ENCODE measurements around the gene SERPINH1. TPM values are rescaled to one million over a fixed set of nuclear protein-coding genes. Genes with fewer than 3 reads are reported as not detected.

The SERPINH1 gene
- polyA plus RNA-seq, 10 donors, result 298 to 570 (median 375) TPM

DNA sequence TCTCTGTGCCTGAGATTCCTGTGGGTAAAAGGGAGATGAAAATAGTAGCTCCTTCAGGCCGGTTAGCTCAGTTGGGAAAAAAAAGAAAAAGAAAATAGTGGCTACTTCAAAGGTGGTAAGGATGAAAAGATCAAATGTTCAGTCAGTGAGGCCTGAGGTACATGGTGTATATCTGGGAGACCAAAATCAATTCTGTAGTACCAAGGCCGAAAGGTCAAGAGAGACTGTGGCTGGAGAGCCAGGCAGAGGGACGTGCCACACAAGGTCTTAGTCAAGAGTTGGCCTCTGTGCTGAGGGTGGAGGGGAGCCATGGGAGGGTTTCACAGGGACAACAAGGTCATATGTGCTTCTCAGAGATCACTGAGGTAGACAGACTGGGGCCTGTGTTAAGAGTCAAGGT is 31.5 kb upstream of the SERPINH1 start:
- DNase-seq, result no peak

GRCh38 chr11:75531325-75531724 is 30.7 kb upstream of the SERPINH1 start:
- DNase-seq, result no peak

- peak in 2 of 3 donors; percentile 57 to 75 for DNase-seq
Measured at GRCh38 chr11:75532200-75533048, 29.6 kb upstream of the SERPINH1 start.

DNA sequence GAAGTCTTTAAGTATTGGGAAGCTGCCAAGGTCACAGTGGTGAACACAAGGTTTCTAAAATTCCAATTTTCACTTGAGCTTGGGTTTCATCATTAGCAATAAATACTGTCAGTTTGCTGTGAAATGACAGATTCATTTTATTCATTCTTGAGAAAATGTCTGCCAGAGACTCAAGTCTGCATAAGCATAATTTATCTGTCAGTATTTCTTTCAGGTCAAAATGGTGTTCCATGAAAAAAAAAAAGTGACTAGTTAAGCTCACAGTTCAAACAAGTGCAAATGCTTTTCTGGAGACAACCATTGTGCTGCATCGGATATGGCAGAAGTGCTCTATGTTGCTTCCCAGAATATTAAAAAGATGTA is 28.2 kb upstream of the SERPINH1 start:
- DNase-seq, result no peak

- DNase-seq, result no peak
Measured at GRCh38 chr11:75534259-75535069, 27.6 kb upstream of the SERPINH1 start.

DNA sequence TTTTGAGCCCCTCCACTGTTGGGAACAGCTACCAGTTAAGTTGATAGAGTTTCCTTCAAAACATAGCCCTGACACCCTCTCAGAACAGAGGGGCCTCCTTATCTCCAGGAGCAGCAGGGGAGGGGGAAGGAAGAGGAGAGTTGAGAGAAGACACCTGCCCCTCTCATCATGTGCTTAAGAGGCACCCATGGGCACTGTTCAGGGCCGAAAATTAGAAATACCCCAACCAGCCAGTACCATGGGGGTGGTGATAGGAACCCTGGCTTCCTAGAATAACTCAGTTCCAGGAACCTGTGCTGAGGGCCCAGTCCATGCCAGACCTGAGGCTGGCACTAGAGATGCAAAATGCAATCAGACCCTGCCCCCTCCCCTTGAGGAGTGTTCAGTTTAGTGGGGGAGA is 27.0 kb upstream of the SERPINH1 start:
- DNase-seq, result no peak

- DNase-seq, result no peak
Measured at GRCh38 chr11:75536786-75537641, 25.0 kb upstream of the SERPINH1 start.

GRCh38 chr11:75537740-75538139 is 24.3 kb upstream of the SERPINH1 start:
- DNase-seq, result no peak

- no peak for DNase-seq
Measured at GRCh38 chr11:75538150-75538942, 23.7 kb upstream of the SERPINH1 start.

DNA sequence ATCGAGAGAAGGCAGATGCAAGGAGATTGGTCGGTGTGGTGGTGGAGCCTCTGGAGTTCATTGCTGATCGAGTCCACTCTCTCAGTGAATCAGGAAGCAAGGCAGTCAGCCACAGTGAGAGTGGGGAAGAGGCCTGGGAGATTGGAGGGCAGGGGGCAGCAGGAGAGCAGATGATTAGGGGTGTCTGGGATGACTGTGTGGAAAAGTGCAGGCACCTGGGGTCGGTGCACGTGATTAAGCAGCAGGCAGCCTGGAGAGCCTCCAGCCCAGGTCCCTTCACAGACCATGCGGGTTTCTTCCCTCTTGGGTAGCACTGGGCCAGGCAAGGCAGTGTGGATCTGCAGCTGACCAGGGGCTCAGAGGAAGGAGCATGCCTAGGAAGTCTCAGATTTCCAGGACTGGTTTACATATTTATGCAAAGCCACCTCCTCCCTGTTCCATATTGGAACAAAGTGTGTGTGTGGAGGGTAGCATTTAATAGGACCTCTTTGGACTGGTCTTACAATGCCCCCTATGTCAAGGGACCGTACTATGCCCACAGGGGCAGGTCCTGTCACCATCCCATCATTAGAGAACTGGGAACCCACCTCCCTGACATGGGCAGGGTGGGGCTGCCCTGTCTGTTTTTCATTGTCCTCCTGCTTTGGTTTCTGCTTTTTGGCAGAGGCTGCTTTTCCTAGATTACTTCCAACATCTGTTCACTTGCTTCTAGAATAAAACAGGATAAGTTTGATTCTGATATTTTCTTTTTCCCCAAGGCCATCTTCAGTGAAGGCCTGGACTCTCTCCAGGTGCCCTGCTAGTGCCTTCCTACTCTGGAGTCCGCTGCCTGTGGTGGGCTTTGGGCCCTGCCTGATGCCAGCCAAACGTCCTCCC is 22.4 kb upstream of the SERPINH1 start:
- peak in 1 of 3 donors; percentile 62 for DNase-seq

DNA sequence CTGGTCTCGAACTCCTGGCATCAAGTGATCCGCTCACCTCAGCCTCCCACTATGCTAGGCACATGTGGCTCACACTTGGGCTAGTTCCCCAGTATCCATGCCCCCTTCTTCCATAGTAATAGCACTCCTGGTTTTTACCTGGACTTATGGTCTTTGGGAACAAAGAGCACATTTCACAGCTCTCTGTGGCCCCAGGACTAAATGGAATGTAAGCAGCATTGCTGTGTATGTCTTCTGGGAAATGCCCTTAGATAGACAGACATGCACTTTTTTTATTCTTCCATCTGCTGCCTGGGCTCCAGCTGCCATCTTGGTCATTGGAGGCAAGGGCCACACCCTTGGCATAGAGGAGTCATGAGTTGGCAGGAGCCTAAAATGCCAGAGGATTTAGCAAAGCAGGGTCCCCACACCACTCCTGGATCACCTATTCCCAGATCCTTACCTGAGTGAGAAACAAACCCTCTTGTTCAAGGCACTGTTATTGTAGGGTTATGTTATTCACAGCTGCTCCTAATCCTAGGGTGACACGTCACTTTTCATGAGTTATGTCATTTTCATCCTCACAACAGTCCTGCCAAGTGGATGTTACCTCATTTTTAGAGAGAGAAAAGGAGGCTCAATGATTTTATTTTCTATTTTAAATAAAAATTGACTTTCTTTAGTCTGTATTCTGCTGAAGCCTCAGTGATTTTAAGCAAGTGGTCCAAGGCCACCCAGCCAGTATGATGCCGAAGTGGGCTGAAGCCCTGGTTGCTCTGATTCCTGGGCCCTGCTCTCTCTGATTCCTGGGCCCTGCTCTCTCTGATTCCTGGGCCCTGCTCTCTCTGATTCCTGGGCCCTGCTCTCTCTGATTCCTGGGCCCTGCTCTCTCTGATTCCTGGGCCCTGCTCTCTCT is 20.6 kb upstream of the SERPINH1 start:
- no peak for DNase-seq

- DNase-seq, result no peak
Measured at GRCh38 chr11:75542088-75542438, 20.0 kb upstream of the SERPINH1 start.

DNA sequence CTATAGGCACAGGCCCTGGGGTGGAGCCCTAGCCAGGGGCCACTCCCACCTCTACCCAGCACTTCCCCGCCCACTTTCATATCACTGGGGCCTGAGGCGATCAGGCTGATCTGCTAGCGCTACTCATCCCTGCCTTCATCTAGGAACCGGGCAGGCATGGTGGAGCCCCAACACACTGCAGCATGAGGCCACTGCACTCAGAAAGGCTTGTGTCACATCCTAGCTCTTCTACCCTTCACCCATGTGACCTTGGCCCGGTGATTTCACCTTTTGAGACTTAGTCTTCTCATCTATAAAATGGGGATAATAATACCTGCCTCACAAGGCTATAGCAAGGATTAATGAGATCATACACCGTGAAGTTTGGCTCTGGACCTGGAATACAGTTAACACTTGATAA is 18.2 kb upstream of the SERPINH1 start:
- no peak for DNase-seq

- no peak for DNase-seq
Measured at GRCh38 chr11:75547177-75547576, 14.9 kb upstream of the SERPINH1 start.

DNA sequence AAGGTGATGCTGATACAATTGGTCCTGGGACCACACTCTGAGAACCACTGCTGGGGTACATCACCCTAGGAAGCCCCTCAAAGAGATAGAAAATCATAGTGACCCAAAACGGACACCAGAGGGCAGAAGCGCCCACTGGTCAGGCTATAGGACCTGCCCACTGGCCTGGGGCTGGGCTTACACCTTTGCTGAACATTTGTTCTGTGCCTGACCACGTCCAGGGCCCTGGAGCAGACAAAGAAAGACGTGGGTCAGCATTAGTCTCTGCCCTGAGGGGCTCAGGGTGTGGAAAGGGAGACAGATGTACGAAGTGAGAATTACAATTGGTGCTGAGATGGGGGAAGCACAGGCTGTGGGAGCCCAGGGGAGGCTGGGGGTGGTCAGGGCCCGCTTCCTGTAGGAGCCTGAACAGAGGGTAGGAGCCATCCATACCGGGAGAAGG is 14.4 kb upstream of the SERPINH1 start:
- DNase-seq, result peak; percentile 63 to 89 (median 84)

- DNase-seq, result no peak
Measured at GRCh38 chr11:75548595-75549272, 13.3 kb upstream of the SERPINH1 start.

- no peak for DNase-seq
Measured at GRCh38 chr11:75549370-75549958, 12.6 kb upstream of the SERPINH1 start.

DNA sequence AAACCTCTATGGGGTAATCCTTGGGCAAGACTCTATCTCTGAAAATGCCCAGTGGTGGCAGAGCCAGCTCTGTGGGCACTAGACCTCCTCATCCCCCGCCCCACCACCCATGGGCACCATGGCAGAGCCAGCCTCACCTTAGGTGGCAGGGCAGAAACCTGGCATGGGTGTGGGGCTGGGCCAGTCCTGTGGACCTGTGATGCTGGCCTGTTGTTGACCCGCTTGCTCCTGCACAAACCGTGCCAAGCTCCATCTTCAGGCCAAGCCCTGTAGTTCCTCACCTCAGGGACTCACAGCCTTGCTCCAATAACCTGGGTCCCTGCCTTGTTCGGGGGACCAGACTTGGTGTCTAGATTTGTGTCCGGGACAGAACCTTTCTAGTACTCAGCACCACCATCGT is 8.9 kb upstream of the SERPINH1 start:
- peak in 1 of 3 donors; percentile 39 for DNase-seq
